WERI-Rb-1 (cell line): ENCODE measurements around the gene TMEM106B.

Experiments used
- DNase-seq: peaks from one replicate; pipeline ENCODE4 v3.0.0-alpha.2; 2020
- H3K27ac ChIP-seq: fragments of 250-450 bp; sonication (Bioruptor Pico); 2 replicates; pipeline ENCODE4 v1.5.1; 2020; ENCODE audit warnings: mild to moderate bottlenecking, moderate library complexity
- H3K27me3 ChIP-seq: fragments of 250-450 bp; sonication (Bioruptor Pico); 2 replicates; pipeline ENCODE4 v1.5.1; 2021; ENCODE audit warnings: mild to moderate bottlenecking, low read depth, moderate library complexity; ENCODE audit not compliant: insufficient read depth, severe bottlenecking
- H3K36me3 ChIP-seq: fragments of 250-450 bp; sonication (Bioruptor Pico); 2 replicates; pipeline ENCODE4 v1.5.1; 2020; ENCODE audit warnings: mild to moderate bottlenecking, moderate library complexity
- H3K4me3 ChIP-seq: 2 replicates; pipeline ENCODE4 v1.5.1; 2011; ENCODE audit warnings: low read depth, mild to moderate bottlenecking, control low read depth, low read length
- H3K9me3 ChIP-seq: fragments of 250-450 bp; sonication (Bioruptor Pico); 2 replicates; pipeline ENCODE4 v1.5.1; 2021; ENCODE audit warnings: mild to moderate bottlenecking, moderate library complexity; ENCODE audit not compliant: severe bottlenecking
- TF ChIP-seq, protein P1 (sequence below): IDR thresholded peaks from 2 replicates; pipeline ENCODE4 v1.5.1; 2011; ENCODE audit warnings: low read depth, mild to moderate bottlenecking, control low read depth, inconsistent platforms, low read length

The TMEM106B gene

GRCh38 chr7:12244694-12245093 lies 33.6 kb downstream of the TMEM106B start:
- no peak overlapping the region for H3K27ac ChIP-seq
- H3K27me3 ChIP-seq: no peaks in the 10 kb centered on the region
- no peak for DNase-seq
- H3K4me3 ChIP-seq: no peak overlapping the region
- H3K36me3 ChIP-seq: no peaks in the 10 kb centered on the region
- H3K9me3 ChIP-seq: no peaks in the 10 kb centered on the region
- TF ChIP-seq, protein P1, sequence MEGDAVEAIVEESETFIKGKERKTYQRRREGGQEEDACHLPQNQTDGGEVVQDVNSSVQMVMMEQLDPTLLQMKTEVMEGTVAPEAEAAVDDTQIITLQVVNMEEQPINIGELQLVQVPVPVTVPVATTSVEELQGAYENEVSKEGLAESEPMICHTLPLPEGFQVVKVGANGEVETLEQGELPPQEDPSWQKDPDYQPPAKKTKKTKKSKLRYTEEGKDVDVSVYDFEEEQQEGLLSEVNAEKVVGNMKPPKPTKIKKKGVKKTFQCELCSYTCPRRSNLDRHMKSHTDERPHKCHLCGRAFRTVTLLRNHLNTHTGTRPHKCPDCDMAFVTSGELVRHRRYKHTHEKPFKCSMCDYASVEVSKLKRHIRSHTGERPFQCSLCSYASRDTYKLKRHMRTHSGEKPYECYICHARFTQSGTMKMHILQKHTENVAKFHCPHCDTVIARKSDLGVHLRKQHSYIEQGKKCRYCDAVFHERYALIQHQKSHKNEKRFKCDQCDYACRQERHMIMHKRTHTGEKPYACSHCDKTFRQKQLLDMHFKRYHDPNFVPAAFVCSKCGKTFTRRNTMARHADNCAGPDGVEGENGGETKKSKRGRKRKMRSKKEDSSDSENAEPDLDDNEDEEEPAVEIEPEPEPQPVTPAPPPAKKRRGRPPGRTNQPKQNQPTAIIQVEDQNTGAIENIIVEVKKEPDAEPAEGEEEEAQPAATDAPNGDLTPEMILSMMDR: no peak

- no peak overlapping the region for H3K27ac ChIP-seq
- no peak overlapping the region for H3K4me3 ChIP-seq
- H3K27me3 ChIP-seq: no peaks in the 10 kb centered on the region
- no peaks in the 10 kb centered on the region for H3K36me3 ChIP-seq
- TF ChIP-seq, protein P1: no peak
- no peak for DNase-seq
- no peaks in the 10 kb centered on the region for H3K9me3 ChIP-seq
Observed at GRCh38 chr7:12249706-12250105, 38.6 kb downstream of the TMEM106B start.

- Histone ChIP-seq H3K9me3 (no peaks in the 10 kb centered on the region), H3K36me3 (no peaks in the 10 kb centered on the region), H3K27me3 (no peaks in the 10 kb centered on the region), H3K27ac (no peak overlapping the region), H3K4me3 (no peak overlapping the region)
- DNase-seq: no peak
- TF ChIP-seq, protein P1: no peak
Observed at GRCh38 chr7:12250232-12250631, 39.1 kb downstream of the TMEM106B start.

GRCh38 chr7:12256090-12256489 lies 45.0 kb downstream of the TMEM106B start:
- Histone ChIP-seq H3K27ac (no peak overlapping the region), H3K4me3 (no peak overlapping the region), H3K27me3 (no peaks in the 10 kb centered on the region), H3K9me3 (no peaks in the 10 kb centered on the region), H3K36me3 (no peaks in the 10 kb centered on the region)
- no peak for DNase-seq
- TF ChIP-seq, protein P1: no peak

DNA sequence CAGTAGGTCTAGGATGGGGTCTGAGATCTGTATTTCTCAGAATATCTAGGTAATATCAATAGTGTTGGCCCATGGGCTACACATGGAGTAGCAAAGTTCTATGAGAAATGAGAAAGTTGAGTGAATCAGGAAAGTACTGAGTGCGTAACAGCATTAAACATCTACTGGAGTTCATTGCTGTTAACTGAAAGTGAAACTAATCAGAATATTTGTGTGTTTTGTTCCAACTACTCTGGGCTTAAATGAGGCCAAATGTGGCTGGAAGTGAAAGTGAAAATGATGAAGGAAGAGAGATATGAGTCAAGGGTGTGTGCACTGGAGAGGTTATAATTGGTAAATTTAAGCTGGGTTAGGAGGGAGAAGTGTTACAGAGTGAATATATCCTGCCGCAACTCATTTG lies 46.5 kb downstream of the TMEM106B start:
- no peak for DNase-seq
- TF ChIP-seq, protein P1: no peak
- Histone ChIP-seq H3K27ac (no peak overlapping the region), H3K36me3 (no peaks in the 10 kb centered on the region), H3K27me3 (no peaks in the 10 kb centered on the region), H3K9me3 (no peaks in the 10 kb centered on the region), H3K4me3 (no peak overlapping the region)

- Histone ChIP-seq H3K27me3 (no peaks in the 10 kb centered on the region), H3K36me3 (no peaks in the 10 kb centered on the region), H3K9me3 (no peaks in the 10 kb centered on the region), H3K27ac (no peak overlapping the region), H3K4me3 (no peak overlapping the region)
- TF ChIP-seq, protein P1: no peak
- no peak for DNase-seq
Observed at GRCh38 chr7:12258074-12258473, 47.0 kb downstream of the TMEM106B start.
